ENCODE data around the gene INO80D. TPM values are rescaled to one million over a fixed set of nuclear protein-coding genes. Genes with fewer than 3 reads are reported as not detected.

The INO80D gene
- total and polyA plus RNA-seq, 2 experiments from 2014 or later: 17.5 to 37.4 TPM

DNA sequence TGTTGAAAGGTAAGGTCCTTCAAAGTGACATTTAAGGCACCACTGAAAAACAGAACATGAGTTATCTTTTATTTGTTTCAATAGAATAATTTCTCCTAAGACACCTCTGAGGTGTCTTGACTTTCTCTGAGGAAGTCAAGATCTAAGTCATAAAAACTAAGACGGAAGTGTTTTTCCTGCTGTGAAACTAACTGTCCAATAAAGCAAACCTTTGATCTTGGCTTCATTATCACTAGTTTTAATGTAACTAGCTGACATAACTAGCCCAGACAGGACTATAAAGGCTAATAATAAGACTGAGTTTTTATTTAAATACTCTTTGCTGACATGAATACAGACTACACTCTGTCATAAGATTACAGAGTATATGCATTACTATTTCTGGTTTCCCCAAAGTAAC, 36.6 kb downstream of the INO80D start:
- H3K36me3 ChIP-seq (ENCODE audit: insufficient read depth): peaks cover 9% of the 10 kb centered on the region; the same call in 1 of the 2 replicates
- no peak overlapping the region for H3K4me2 ChIP-seq
- H3K9me2 ChIP-seq (ENCODE audit: insufficient read depth): no peaks in the 10 kb centered on the region
- H3K27ac ChIP-seq (ENCODE audit: low read depth): 0 out of 2 replicates have a peak overlapping the region, but pooled peaks have one; percentile 3
- Mint-ChIP-seq H3K4me1 (no peaks in the 10 kb centered on the region), H3K9me3 (no peaks in the 10 kb centered on the region), H3K27ac (no peak overlapping the region), H3K36me3 (ENCODE audit: low read depth) (peaks cover 82% of the 10 kb centered on the region), H3K4me3 (no peak overlapping the region), H3K27me3 (ENCODE audit: insufficient read depth, low read depth, poor library complexity) (peaks cover 3% of the 10 kb centered on the region)
- no peak overlapping the region for H3K4me3 ChIP-seq
- H2AFZ ChIP-seq: no peak overlapping the region
- H4K20me1 ChIP-seq (replicated peaks; ENCODE audit: insufficient read depth): no peaks in the 10 kb centered on the region
- no peaks in the 10 kb centered on the region for H3K27me3 ChIP-seq (ENCODE audit: insufficient read depth)
- DNase-seq (ENCODE audit: low spot score) (no peak), ATAC-seq (no peak)
- TF ChIP-seq ZNF114 (CRISPR knock-in tag; IDR thresholded peaks at IDR 0.05) (no peak), STAT1 (IDR thresholded peaks at IDR 0.05; ENCODE audit: unreplicated experiment) (no peak), ZNF331 (CRISPR knock-in tag; IDR thresholded peaks at IDR 0.05; ENCODE audit: low read depth) (no peak)
- H3K79me2 ChIP-seq (replicated peaks; ENCODE audit: insufficient read depth): peaks cover 87% of the 10 kb centered on the region
- 0 out of 2 replicates have a peak, but pooled peaks cover 11% of the 10 kb centered on the region for H3F3A ChIP-seq (replicated peaks; ENCODE audit: low read depth)
- H3K4me1 ChIP-seq (ENCODE audit: insufficient read depth): no peaks in the 10 kb centered on the region

DNA sequence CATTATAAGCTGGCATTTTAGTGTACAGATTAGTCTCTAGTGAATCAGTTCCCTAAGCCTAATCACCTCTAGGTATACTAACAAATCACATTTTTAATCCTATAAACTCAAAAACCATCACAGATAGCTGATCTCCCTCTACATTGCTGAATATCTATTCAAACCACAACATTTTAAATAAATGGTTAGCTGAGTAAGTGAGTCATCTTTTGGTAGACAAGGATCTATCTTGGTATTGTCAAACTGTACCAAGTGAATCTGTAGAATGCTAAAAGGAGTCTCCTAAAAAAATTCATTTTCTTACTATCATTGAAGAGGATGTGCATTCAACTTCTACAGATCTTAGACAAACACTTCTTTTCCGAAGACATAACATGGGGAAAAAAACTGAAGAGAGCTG, 40.7 kb downstream of the INO80D start:
- H4K20me1 ChIP-seq (replicated peaks; ENCODE audit: insufficient read depth): peaks cover 3% of the 10 kb centered on the region; the same call in 1 of the 2 replicates
- Mint-ChIP-seq H3K4me3 (no peak overlapping the region), H3K9me3 (no peaks in the 10 kb centered on the region), H3K4me1 (no peaks in the 10 kb centered on the region; the same call in 2 of the 3 replicates), H3K27ac (no peak overlapping the region), H3K36me3 (ENCODE audit: low read depth) (peaks cover 82% of the 10 kb centered on the region), H3K27me3 (ENCODE audit: insufficient read depth, low read depth, poor library complexity) (peaks cover 3% of the 10 kb centered on the region)
- 0 out of 2 replicates have a peak, but pooled peaks cover 17% of the 10 kb centered on the region for H3K36me3 ChIP-seq (ENCODE audit: insufficient read depth)
- no peak for ATAC-seq
- no peak for DNase-seq (ENCODE audit: low spot score)
- H3K27me3 ChIP-seq (ENCODE audit: insufficient read depth): no peaks in the 10 kb centered on the region
- H3F3A ChIP-seq (replicated peaks; ENCODE audit: low read depth): 0 out of 2 replicates have a peak, but pooled peaks cover 5% of the 10 kb centered on the region
- H3K4me2 ChIP-seq: no peak overlapping the region
- H3K4me3 ChIP-seq: no peak overlapping the region
- H2AFZ ChIP-seq: no peak overlapping the region
- no peaks in the 10 kb centered on the region for H3K4me1 ChIP-seq (ENCODE audit: insufficient read depth)
- peaks cover 84% of the 10 kb centered on the region for H3K79me2 ChIP-seq (replicated peaks; ENCODE audit: insufficient read depth)
- TF ChIP-seq, protein P1, sequence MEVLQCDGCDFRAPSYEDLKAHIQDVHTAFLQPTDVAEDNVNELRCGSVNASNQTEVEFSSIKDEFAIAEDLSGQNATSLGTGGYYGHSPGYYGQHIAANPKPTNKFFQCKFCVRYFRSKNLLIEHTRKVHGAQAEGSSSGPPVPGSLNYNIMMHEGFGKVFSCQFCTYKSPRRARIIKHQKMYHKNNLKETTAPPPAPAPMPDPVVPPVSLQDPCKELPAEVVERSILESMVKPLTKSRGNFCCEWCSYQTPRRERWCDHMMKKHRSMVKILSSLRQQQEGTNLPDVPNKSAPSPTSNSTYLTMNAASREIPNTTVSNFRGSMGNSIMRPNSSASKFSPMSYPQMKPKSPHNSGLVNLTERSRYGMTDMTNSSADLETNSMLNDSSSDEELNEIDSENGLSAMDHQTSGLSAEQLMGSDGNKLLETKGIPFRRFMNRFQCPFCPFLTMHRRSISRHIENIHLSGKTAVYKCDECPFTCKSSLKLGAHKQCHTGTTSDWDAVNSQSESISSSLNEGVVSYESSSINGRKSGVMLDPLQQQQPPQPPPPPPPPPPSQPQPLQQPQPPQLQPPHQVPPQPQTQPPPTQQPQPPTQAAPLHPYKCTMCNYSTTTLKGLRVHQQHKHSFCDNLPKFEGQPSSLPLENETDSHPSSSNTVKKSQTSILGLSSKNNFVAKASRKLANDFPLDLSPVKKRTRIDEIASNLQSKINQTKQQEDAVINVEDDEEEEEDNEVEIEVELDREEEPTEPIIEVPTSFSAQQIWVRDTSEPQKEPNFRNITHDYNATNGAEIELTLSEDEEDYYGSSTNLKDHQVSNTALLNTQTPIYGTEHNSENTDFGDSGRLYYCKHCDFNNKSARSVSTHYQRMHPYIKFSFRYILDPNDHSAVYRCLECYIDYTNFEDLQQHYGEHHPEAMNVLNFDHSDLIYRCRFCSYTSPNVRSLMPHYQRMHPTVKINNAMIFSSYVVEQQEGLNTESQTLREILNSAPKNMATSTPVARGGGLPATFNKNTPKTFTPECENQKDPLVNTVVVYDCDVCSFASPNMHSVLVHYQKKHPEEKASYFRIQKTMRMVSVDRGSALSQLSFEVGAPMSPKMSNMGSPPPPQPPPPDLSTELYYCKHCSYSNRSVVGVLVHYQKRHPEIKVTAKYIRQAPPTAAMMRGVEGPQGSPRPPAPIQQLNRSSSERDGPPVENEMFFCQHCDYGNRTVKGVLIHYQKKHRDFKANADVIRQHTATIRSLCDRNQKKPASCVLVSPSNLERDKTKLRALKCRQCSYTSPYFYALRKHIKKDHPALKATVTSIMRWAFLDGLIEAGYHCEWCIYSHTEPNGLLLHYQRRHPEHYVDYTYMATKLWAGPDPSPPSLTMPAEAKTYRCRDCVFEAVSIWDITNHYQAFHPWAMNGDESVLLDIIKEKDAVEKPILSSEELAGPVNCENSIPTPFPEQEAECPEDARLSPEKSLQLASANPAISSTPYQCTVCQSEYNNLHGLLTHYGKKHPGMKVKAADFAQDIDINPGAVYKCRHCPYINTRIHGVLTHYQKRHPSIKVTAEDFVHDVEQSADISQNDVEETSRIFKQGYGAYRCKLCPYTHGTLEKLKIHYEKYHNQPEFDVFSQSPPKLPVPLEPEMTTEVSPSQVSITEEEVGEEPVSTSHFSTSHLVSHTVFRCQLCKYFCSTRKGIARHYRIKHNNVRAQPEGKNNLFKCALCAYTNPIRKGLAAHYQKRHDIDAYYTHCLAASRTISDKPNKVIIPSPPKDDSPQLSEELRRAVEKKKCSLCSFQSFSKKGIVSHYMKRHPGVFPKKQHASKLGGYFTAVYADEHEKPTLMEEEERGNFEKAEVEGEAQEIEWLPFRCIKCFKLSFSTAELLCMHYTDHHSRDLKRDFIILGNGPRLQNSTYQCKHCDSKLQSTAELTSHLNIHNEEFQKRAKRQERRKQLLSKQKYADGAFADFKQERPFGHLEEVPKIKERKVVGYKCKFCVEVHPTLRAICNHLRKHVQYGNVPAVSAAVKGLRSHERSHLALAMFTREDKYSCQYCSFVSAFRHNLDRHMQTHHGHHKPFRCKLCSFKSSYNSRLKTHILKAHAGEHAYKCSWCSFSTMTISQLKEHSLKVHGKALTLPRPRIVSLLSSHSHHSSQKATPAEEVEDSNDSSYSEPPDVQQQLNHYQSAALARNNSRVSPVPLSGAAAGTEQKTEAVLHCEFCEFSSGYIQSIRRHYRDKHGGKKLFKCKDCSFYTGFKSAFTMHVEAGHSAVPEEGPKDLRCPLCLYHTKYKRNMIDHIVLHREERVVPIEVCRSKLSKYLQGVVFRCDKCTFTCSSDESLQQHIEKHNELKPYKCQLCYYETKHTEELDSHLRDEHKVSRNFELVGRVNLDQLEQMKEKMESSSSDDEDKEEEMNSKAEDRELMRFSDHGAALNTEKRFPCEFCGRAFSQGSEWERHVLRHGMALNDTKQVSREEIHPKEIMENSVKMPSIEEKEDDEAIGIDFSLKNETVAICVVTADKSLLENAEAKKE (CRISPR knock-in tag; IDR thresholded peaks at IDR 0.05): no peak
- TF ChIP-seq ZNF331 (CRISPR knock-in tag; IDR thresholded peaks at IDR 0.05; ENCODE audit: low read depth) (no peak), POLR2AphosphoS5 (IDR thresholded peaks at IDR 0.05; ENCODE audit: low read depth) (no peak), ZNF114 (CRISPR knock-in tag; IDR thresholded peaks at IDR 0.05) (no peak), NANOG (IDR thresholded peaks at IDR 0.05; ENCODE audit: borderline replicate concordance) (no peak), JUNB (IDR thresholded peaks at IDR 0.05; ENCODE audit: unreplicated experiment) (no peak), EZH2phosphoT487 (IDR thresholded peaks at IDR 0.05; ENCODE audit: unreplicated experiment) (no peak), STAT1 (IDR thresholded peaks at IDR 0.05; ENCODE audit: unreplicated experiment) (no peak)
- TF ChIP-seq, protein P2, sequence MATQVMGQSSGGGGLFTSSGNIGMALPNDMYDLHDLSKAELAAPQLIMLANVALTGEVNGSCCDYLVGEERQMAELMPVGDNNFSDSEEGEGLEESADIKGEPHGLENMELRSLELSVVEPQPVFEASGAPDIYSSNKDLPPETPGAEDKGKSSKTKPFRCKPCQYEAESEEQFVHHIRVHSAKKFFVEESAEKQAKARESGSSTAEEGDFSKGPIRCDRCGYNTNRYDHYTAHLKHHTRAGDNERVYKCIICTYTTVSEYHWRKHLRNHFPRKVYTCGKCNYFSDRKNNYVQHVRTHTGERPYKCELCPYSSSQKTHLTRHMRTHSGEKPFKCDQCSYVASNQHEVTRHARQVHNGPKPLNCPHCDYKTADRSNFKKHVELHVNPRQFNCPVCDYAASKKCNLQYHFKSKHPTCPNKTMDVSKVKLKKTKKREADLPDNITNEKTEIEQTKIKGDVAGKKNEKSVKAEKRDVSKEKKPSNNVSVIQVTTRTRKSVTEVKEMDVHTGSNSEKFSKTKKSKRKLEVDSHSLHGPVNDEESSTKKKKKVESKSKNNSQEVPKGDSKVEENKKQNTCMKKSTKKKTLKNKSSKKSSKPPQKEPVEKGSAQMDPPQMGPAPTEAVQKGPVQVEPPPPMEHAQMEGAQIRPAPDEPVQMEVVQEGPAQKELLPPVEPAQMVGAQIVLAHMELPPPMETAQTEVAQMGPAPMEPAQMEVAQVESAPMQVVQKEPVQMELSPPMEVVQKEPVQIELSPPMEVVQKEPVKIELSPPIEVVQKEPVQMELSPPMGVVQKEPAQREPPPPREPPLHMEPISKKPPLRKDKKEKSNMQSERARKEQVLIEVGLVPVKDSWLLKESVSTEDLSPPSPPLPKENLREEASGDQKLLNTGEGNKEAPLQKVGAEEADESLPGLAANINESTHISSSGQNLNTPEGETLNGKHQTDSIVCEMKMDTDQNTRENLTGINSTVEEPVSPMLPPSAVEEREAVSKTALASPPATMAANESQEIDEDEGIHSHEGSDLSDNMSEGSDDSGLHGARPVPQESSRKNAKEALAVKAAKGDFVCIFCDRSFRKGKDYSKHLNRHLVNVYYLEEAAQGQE (IDR thresholded peaks at IDR 0.05; ENCODE audit: unreplicated experiment): no peak
- TF ChIP-seq, protein P3, sequence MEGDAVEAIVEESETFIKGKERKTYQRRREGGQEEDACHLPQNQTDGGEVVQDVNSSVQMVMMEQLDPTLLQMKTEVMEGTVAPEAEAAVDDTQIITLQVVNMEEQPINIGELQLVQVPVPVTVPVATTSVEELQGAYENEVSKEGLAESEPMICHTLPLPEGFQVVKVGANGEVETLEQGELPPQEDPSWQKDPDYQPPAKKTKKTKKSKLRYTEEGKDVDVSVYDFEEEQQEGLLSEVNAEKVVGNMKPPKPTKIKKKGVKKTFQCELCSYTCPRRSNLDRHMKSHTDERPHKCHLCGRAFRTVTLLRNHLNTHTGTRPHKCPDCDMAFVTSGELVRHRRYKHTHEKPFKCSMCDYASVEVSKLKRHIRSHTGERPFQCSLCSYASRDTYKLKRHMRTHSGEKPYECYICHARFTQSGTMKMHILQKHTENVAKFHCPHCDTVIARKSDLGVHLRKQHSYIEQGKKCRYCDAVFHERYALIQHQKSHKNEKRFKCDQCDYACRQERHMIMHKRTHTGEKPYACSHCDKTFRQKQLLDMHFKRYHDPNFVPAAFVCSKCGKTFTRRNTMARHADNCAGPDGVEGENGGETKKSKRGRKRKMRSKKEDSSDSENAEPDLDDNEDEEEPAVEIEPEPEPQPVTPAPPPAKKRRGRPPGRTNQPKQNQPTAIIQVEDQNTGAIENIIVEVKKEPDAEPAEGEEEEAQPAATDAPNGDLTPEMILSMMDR (conservative IDR thresholded peaks at IDR 0.05; ENCODE audit: low read depth in 2 of 2): no peak
- no peak overlapping the region for H3K27ac ChIP-seq (ENCODE audit: low read depth)
- no peaks in the 10 kb centered on the region for H3K9me2 ChIP-seq (ENCODE audit: insufficient read depth)

Data from GM23338 (cell line).